ENCODE data around the gene CRISP1. TPM values are rescaled to one million over a fixed set of nuclear protein-coding genes. Genes with fewer than 3 reads are reported as not detected.
"Not testable (repeated sequence)": the region's sequence is repeated elsewhere in the genome, so short reads cannot be mapped to it uniquely, and the experiment has no call there.

CRISP1 gene
- polyA plus RNA-seq, 1 of the 3 experiments (the other 2 are of a cell fraction), result not detected

- no peak for TF ChIP-seq RAD21 (IDR thresholded peaks at IDR 0.05; ENCODE audit: low read length)
- TF ChIP-seq RCOR1 (IDR thresholded peaks at IDR 0.05; ENCODE audit: low read length), result no peak
- TF ChIP-seq PBX3 (IDR thresholded peaks at IDR 0.05), result no peak
- TF ChIP-seq TAF1 (IDR thresholded peaks at IDR 0.05; ENCODE audit: borderline replicate concordance, low read depth, low read length), result no peak
- no peak for TF ChIP-seq CHD2 (IDR thresholded peaks at IDR 0.05; ENCODE audit: low read length, partially characterized antibody)
These were observed 36.5 kb upstream of the CRISP1 start (continued) for GRCh38 chr6:49902856-49903255.

GRCh38 chr6:49898904-49899566 is 32.7 kb upstream of the CRISP1 start:
- Histone ChIP-seq H3K4me1 (ENCODE audit: control insufficient read depth in 1 of 2, insufficient read depth in 2 of 2, low read depth in 1 of 2, low read length in 1 of 2) (no peaks in the 10 kb centered on the region), H3F3A (replicated peaks; ENCODE audit: insufficient read depth) (no peaks in the 10 kb centered on the region), H3K9me3 (no peaks in the 10 kb centered on the region), H3K9ac (no peak overlapping the region), H2AFZ (ENCODE audit: low read depth) (no peak overlapping the region), H3K9me2 (no peaks in the 10 kb centered on the region), H3K79me2 (ENCODE audit: insufficient read depth) (no peaks in the 10 kb centered on the region), H4K20me1 (ENCODE audit: insufficient read depth) (no peaks in the 10 kb centered on the region), H3K27me3 (ENCODE audit: insufficient read depth) (no peaks in the 10 kb centered on the region), H3K4me2 (no peak overlapping the region), H3K27ac (ENCODE audit: low read depth in 2 of 2, low read length in 1 of 2) (no peak overlapping the region), H3K36me3 (replicated peaks in 1 of 2; ENCODE audit: control insufficient read depth in 1 of 2, insufficient read depth in 2 of 2, low read length in 1 of 2) (no peaks in the 10 kb centered on the region), H3K4me3 (ENCODE audit: low read depth in 2 of 2, low read length in 1 of 2) (no peak overlapping the region)
- CTCF ChIA-PET, result no interaction called here
- DNase-seq, result no peak
- POLR2A ChIA-PET, result no interaction called here
- TF ChIP-seq POLR2AphosphoS5 (IDR thresholded peaks at IDR 0.05; ENCODE audit: low read depth, low read length) (no peak), PBX3 (IDR thresholded peaks at IDR 0.05) (no peak)

GRCh38 chr6:49895553-49895952 is 29.2 kb upstream of the CRISP1 start:
- H4K20me1 ChIP-seq (ENCODE audit: insufficient read depth); H3K4me1 ChIP-seq (ENCODE audit: control insufficient read depth in 1 of 2, insufficient read depth in 2 of 2, low read depth in 1 of 2, low read length in 1 of 2); POLR2A ChIA-PET; H3K36me3 ChIP-seq (replicated peaks in 1 of 2; ENCODE audit: control insufficient read depth in 1 of 2, insufficient read depth in 2 of 2, low read length in 1 of 2); H3K9ac ChIP-seq; H3K4me2 ChIP-seq; DNase-seq; H3K27me3 ChIP-seq (ENCODE audit: insufficient read depth); H3K79me2 ChIP-seq (ENCODE audit: insufficient read depth); H3F3A ChIP-seq (replicated peaks; ENCODE audit: insufficient read depth); CTCF ChIA-PET; H3K9me3 ChIP-seq; H2AFZ ChIP-seq (ENCODE audit: low read depth); H3K4me3 ChIP-seq (ENCODE audit: low read depth in 2 of 2, low read length in 1 of 2); H3K27ac ChIP-seq (ENCODE audit: low read depth in 2 of 2, low read length in 1 of 2); H3K9me2 ChIP-seq: not testable (repeated sequence)

- ChIA-PET POLR2A (no interaction called here), CTCF (interaction anchor here (1.0 kb wide), 1 partner anchor 360 kb away, joined by 3 read pairs; no protein-coding TSS in a partner anchor)
- Histone ChIP-seq H3K9ac (no peak overlapping the region), H3K9me2 (no peaks in the 10 kb centered on the region), H3K27ac (ENCODE audit: low read depth in 2 of 2, low read length in 1 of 2) (no peak overlapping the region), H3F3A (replicated peaks; ENCODE audit: insufficient read depth) (no peaks in the 10 kb centered on the region), H3K36me3 (replicated peaks in 1 of 2; ENCODE audit: control insufficient read depth in 1 of 2, insufficient read depth in 2 of 2, low read length in 1 of 2) (no peaks in the 10 kb centered on the region), H2AFZ (ENCODE audit: low read depth) (no peak overlapping the region), H3K9me3 (no peaks in the 10 kb centered on the region), H3K4me3 (ENCODE audit: low read depth in 2 of 2, low read length in 1 of 2) (no peak overlapping the region), H4K20me1 (ENCODE audit: insufficient read depth) (no peaks in the 10 kb centered on the region), H3K79me2 (ENCODE audit: insufficient read depth) (no peaks in the 10 kb centered on the region), H3K27me3 (ENCODE audit: insufficient read depth) (no peaks in the 10 kb centered on the region), H3K4me1 (ENCODE audit: control insufficient read depth in 1 of 2, insufficient read depth in 2 of 2, low read depth in 1 of 2, low read length in 1 of 2) (no peaks in the 10 kb centered on the region), H3K4me2 (no peak overlapping the region)
- 3% methylated on average over 3 of the region's 3 CpGs for WGBS (ENCODE audit: low lambda C conversion rate)
- no peak for DNase-seq
- TF ChIP-seq TCF12 (IDR thresholded peaks at IDR 0.05) (no peak), GATA2 (CRISPR knock-in tag; IDR thresholded peaks at IDR 0.05) (no peak), CTCF (IDR thresholded peaks at IDR 0.05) (no peak), SIN3A (IDR thresholded peaks at IDR 0.05; ENCODE audit: borderline replicate concordance, low read depth, low read length) (no peak), FOXM1 (IDR thresholded peaks at IDR 0.05; ENCODE audit: low read depth) (no peak), ZBTB33 (IDR thresholded peaks at IDR 0.05; ENCODE audit: borderline replicate concordance, low read depth) (no peak), MAX (IDR thresholded peaks at IDR 0.05; ENCODE audit: low read depth) (no peak), POLR2AphosphoS5 (IDR thresholded peaks at IDR 0.05; ENCODE audit: low read depth, low read length) (no peak), FOXJ3 (CRISPR knock-in tag; IDR thresholded peaks at IDR 0.05) (no peak), ELF1 (IDR thresholded peaks at IDR 0.05) (no peak)
These were observed 25.9 kb upstream of the CRISP1 start for GRCh38 chr6:49892280-49892679.
